GM19025 (cell line): Measurements from ENCODE around the gene SRMS.

ENCODE experiments used
- ATAC-seq: cut with Tn5 transposase; IDR thresholded peaks from one replicate; pipeline ENCODE4 v1.9.1; 2021; ENCODE audit warnings: mild to moderate bottlenecking, low read depth, moderate library complexity; ENCODE audit not compliant: unreplicated experiment

Gene SRMS

DNA sequence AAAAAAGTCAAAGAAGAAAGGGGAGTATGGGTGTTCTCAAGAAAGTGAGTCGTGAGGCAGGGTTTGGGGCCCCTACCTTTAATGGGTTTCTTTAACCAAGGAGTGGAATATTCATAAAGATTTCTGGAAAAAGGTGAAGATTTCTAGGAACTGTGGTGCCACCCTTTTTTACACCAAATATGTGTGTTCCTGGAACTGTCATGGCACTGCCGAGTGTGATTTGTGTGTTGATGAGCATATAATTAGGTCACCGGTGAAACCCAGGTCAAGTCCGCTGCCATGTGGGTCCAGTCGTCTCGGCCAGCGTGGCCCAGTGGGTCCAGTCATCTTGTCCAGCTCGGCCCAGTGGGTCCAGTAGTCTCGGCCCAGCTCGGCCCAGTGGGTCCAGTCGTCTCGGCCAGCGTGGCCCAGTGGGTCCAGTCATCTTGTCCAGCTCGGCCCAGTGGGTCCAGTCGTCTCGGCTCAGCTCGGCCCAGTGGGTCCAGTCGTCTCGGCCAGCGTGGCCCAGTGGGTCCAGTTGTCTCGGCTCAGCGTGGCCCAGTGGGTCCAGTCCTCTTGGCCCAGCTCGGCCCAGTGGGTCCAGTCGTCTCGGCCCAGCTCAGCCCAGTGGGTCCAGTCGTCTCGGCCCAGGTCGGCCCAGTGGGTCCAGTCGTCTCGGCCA lies 40.3 kb downstream of the SRMS start:
- ATAC-seq, result no peak

DNA sequence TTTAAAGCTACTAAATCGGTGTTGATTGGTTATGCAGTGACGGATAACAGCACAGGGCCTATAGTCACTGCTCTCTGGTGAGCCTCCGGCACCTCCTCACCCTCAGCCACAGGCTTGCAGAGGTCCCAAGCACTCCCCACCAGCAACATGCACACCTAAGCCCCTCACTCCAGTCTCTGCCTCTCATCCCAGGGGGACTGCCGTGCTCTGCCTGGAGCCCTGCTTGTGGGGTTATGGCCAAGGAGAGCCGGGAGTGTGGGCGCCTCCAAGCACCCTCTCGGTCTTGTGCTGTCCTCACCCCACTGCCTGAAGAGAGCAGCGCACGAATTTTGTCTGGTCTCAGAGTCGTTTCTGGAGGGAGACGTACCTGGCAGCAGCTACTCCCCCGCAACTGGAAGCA lies 41.8 kb downstream of the SRMS start:
- no peak for ATAC-seq

DNA sequence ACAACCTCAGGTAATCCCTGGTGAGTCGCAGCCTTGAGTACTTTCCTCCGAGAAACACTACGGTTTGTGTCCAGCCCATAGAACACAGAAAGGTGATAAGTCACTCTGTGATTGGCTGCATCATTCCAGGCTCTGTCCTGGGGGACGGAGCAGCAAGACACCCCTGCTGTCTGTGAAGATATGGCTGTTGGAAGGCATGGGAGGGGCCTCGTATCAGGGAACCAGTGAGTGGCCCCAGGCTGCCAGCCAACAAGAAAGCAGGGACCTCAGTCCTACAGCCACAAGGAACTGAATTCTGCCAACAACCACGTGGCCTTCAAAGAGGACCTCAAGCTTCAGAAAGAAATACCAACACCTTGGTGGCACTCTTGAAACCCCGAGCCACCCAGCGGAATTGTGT lies 42.3 kb downstream of the SRMS start:
- no peak for ATAC-seq

DNA sequence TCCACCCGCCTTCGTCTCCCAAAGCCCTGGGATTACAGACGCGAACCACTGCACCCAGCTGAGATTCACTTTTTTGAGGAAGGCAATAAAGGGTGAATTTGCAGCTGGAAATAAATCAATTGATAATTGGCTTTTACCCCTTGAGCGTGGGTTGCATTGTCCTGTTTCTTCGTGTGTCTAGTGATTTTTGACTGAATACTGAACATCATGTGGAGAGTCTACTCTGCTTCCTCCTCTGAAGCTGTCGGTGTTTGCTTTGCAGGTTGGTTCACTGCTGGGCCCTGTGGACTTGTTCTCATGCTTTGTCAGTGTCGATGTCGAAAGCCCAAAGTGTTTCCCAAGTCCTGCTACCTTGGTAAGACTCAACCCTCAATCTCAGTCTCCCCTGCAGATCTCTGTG lies 42.9 kb downstream of the SRMS start:
- ATAC-seq, result no peak

DNA sequence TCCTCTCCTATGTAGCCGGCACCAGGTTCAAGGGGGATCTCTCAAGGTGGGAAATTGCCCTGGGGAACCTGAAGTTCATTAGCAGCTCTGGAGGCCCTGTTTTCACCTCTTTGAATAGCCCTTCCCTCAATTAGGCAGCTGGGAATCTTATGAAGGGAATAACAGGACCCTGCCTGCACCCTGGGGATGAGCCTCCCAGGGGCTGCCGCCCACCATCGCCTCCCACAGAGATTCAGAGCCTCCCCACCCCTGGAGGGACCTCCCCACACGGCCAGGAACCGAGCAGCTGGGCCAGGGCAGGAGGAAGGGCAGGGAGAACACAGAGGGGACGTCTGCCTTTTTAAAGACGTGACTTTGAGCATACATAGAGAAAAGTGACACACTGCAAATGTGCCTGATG lies 44.0 kb downstream of the SRMS start:
- ATAC-seq, result no peak

DNA sequence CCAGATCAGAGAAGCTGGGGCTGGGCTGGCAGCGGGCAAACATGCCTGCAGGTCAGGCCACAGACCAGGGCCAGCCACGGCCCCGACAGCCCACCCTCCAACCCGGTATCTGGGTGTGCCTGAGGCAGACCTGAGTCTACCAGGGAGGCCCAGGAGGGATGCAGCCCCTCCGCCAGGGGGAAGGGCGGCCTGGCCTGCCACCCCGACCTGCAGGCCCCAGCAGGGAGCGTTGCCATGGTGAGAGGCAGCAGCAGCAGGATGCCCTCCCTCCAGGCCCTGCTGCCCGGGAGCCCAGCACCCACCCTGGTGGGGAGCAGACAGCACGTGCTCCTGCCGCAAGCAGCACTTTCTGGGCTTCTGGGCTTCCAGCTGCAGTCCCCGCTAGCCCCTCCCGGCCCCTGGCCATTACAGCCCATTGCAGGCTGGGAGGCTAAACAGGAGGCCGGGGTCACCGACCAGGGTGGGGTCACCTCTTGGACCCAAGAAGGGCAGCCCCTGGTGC lies 44.8 kb downstream of the SRMS start:
- no peak for ATAC-seq

DNA sequence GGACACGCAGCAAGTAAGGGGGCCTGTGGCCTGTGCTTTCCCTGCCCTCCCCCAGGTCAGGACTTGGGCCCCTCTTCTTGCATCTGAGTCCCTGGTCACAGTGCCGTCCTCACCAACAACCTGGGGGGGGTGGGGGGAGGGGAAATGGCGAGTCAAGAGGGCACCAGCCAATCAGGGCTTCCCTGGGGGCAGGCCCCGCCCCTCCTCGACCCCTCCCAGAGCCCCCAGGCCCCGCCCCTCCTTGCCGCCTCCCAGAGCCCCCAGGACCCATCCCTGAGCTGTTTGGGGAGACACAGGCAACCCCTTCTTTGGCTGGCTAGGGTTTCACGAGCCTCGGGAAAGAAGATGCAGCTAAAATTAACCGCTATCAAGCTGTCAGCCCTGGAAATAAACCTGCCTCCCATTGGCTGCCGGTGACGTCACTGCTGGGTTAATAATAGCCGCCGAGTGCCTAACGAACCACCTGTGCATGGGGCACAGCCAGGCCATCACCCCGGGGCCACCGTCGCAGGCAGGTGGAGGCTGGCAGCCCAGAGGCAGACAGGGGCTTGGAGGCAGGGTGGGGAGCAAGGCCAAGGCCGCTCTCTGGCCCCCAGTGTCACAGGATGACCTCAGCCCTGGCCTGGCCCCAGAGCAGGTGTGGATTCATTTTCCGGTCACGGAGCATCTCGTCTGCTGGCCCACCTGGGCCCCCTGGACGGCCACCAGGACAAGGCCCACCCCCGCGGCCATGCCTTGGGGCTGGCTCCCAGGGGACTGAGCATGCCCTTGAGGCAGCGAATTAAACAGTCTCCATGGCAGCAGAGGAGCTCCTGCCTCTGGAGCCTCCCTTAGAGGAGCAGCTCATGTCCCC lies 45.5 kb downstream of the SRMS start:
- ATAC-seq, result no peak

DNA sequence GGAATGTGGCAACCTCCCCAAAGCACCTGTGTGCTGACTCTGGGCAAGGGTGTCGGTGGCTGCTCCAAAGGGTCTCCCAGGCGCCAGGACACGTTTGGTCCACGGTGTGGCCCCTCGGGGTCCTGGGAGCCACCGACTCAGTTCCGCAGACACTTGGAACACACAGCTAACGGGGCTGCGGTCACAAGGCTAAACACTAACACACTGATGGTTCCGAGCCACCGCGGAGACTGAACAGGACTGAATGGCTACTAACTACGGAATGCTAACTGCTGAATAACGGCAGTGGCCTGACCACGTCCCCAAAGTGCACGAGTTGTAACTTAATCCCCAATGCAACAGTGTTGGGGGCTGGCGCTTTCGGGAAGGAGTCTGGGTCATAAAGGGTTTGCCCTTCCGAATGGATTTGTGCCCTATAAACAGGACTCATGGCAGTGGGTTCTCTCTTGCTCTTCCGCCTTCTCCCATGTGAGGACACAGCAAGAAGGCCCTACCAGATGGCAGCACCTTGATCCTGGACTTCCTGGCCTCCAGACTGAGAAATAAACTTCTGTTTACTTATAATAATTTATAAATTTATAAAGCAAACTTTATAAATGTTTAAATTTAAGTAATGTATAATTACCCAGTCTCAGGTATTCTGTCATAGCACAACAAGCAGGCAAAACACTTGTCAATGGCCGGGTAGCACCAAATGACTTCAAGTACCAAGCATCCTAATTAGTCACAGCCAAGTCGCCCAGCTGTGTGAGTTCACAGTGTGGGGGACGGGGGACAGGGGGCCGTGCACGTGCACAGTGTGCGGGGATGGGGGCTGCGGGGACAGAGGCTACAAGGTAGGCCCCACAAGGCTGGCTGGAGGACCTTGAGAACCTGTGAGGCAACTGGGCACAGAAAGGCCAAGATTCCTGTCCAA lies 46.4 kb downstream of the SRMS start:
- no peak for ATAC-seq

DNA sequence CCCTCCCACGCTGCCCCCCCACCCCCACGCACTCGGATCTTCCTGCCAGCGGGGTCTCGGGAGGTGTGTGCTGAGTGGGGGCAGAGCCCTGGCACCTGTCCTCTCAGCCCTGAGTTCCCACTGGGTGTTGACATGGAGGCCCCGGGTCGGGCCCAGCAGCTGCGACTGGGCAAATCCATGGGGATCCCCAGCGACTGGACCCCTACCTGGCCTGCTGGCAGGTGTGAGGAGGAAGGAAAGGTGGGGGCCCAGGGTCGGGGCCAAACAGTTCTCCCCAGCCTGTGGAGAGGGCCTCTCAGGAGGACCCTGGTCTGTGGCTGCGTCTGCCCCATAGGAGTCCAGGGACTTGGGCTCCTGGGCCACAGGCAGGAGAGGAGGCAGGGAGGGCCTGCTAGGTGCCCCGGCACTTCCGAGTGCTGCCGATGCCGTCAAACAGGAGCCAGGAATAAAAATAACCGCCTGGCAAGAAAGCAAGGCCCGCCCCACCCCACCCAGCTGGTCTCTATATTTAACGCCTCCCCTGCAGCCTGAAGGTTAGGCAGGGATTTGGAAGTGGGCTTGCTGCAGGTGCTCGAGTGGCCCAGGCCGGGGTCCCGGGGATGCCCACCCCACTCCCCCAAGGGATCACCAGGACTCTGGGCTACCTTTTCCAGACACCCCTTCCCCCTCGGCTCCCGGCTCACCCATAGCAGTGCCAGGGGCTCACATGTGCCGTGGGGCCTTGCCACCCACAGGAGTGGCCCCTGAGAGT lies 47.2 kb downstream of the SRMS start:
- ATAC-seq, result no peak

DNA sequence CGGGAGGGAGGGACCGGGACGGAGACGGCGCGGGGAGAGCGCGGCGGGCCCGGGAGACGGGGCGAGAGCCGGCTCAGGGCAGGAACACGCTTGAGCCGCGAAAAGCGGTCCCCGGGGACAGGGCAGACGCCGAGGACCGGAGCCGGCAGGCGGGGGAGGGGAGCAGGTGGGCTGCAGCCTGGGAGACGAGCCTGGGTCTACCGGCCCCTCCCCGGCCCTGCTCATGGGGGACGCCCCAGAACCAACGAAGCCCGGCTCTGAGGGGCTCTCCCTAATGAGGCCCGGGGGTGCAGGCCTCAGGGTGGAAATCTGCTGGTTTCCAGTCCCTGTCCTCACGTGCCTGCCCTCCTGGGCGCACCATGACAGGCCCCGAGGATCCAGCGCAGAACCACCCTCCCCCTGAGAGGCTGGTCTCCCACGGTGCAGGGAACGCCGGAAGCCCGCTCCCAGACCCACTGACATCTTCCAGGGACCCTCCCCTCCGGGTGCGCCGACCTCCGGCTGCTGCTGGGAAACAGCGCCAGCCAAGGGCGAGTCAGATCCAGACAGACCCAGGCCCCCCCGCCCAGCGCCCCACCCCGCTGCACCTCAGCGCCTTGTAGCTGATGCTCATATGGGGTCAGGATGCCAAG lies 48.1 kb downstream of the SRMS start:
- no peak for ATAC-seq

DNA sequence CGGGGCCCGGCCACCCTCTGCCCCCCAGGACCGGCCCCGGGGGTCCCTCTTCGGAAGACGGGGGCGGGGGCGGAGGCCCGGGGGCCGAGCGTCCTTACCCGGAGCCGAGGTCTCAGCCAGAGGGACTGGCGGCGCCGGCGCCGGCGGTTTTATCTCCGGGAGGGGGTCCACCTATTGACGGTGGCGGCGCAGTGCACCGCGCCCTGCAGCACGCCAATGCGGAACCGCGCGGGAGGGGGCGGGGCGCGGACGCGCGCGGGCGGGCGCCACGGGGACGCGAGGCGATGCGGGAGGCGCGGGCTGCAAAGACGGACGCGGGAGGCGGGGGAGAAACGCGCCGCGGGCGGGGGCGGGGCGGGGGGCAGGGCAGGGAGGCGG lies 48.6 kb downstream of the SRMS start, which contains the start of gene EEF1A2:
EEF1A2 (minus strand) TSS at position 124 of the 378 bp plus-strand sequence. CDS start 1,320 bp downstream, outside the sequence.
- ATAC-seq, result no peak

DNA sequence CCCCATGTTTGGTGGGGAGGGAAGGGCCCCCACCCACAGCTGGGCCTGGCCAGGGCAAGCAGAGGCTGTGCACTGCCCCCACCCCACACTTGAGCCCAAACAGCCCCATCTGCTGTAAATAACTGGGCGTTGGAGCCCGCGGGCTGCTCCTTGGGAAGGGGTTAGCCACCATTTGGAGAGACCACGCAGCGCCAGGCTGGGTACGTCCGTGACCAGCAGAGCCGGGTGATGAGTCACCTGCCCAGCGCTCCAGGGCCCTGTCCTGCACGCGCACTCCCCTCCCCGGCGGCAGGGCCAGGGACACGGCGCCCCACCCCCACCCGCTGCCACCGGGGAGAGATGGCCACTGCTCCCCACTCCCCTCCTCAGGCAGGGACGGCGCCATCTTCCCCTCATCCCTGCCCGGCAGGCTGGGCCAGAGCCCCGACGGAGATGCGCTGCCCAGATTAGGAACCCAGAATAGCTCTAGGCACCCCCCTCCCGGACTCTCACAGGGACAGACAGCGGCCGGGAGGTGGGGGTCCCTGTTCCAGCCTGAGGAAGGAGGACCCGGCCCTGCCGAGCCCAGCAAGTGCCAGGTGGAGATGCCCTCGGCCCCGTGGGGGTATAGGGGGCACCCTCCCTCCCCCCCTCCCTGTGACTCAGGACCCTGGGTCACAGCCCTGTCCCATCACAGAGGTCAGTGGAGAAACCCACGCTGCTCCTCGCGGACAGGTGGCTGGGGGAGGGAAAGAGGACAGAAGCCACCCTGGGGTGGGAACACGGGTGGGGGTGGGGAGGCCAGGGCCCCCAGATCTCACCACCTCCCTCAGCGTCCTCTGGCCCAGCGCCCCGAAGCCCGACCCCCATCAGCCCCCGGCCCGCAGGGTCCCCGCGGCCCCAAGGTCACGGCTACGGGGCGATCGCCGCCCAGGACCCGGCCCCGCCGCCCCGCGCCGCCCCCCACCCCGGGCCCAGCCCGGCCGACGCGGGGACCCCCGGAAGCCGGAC lies 49.3 kb downstream of the SRMS start:
- no peak for ATAC-seq

DNA sequence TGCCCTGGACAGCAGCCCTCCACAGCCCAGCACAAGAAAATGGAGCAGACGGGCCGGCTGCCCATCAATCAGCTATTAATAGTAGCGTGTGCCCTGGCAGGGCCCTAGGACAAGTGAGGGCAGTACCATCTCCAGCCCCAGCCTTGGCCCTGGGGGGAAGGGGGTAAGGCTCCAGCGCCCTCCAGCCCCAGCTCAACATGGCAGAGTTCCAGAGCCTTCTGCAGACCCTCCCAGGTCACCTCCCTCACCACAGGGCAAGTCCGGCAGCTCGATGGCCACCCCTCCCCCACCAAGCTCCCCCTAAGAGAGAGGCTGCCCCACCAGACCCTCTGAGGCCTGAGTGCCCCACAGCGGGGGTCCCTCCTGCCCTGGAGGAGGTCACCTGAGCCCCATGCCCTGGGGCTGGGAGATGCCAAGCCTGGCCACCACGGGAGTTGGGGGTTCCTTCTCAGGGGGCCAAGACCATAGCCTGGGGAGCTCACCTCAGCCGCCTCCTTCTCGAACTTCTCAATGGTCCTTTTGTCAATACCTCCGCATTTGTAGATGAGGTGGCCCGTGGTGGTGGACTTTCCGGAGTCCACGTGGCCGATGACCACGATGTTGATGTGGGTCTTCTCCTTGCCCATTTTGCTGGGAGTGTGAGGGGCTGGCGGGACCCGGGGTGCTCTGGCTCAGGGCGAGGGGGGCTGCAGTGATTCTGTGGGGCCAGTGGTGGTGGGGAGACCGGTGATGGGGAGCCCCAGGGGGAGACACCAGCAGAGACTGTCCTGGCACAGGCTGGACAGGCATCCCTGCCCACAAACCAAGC lies 50.2 kb downstream of the SRMS start:
- no peak for ATAC-seq

DNA sequence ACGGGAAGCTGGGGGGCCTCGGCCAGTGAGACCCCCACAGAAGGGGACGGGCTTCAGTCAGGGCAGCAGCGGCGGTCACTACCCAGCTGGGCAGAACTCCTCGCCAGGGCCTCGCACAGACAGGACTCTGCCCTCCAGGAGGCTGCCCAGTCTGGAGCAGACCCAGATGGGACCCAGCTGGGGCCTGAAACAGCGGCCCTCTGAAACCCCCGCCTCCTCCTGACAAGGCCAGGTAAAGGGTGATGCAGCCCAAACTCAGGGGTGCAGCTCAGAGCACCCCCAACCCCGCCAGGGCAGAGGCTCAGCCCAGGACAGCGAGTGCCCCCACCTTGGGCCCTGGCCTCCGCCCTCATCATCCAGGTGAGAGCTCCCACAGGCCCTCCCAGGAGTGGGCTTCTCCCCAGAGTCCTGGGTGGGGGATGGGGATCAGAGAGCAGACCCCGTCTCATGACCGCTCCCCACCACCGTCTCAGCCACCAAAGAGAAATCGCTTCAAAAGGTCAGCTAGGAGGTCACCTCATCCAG lies 50.9 kb downstream of the SRMS start:
- no peak for ATAC-seq

DNA sequence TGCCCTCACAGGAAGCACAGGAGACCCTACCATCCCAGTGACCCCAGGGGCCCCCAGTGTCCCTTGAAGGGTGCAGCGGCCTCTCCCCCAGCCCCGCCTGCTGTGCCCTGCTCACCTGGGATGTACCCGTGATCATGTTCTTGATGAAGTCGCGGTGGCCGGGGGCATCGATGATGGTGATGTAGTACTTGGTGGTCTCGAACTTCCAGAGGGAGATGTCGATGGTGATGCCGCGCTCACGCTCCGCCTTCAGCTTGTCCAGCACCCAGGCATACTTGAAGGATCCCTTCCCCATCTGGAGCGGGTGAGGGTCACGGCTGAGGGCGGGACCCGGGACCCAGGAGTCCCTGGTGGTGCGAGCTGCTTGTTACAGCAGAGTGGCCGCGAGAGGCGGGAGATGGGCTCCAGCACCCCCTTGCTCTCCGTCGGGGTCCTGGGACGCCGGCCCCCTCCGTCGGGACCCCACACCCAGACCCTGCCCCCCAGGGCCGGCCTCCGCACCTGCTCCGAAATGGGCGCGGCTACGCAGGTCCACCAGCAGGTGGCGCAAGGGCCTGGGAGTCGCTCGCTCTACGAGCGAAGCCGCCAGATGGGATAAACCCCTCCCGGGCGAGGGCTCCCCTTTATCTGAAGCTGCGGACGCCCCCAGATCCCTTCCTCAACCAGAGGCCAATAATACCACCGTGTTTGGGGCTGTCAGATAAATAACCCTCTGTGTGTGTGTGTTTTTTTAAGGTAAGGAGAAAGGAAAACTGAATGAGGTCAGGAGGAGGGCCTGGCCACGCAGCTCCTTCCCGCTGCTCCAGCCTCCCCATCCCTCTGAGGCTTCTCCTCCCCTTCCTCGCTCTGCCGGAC lies 51.6 kb downstream of the SRMS start:
- no peak for ATAC-seq

DNA sequence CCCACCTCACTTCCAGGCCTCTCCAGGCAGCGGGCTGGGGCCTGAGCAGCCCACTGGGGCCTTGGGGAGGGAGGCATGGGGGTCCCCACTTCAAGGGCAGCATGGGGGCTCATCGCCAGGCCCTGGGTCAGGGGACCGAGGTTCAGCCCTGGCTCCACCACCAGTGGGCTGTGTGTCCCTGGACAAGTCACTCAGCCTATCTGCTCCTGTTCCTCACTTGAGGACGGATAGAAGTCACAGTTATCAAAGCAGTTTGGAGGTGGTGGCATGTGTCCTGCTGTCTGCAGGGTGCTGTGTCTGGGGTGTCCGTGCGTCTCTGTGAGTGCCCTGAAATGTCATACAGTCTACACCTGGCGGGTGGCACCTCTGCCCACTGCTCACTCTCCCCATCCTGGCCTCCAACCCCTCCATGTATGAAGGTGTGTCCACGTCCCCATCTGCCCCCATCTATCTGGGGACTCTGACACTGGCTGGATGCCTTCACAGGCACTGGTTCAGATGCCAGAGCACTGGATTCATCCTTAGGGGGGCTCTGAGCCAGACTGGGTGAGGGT lies 52.3 kb downstream of the SRMS start:
- no peak for ATAC-seq
